Neutrophil (primary cell): Measurements from ENCODE around the gene COCH.

ENCODE experiments used
- H3K27ac ChIP-seq: fragments of 200-600 bp; sonication (generic); 2 replicates; pipeline ENCODE4 v1.5.1; 2016; ENCODE audit warnings: mild to moderate bottlenecking, moderate library complexity
- H3K27me3 ChIP-seq: fragments of 200-600 bp; sonication (generic); 2 replicates; pipeline ENCODE4 v1.6.0; 2016; ENCODE audit warnings: mild to moderate bottlenecking
- H3K36me3 ChIP-seq: fragments of 200-600 bp; sonication (generic); 2 replicates; pipeline ENCODE4 v1.5.1; 2017
- H3K4me1 ChIP-seq, 2 experiments: fragments of 200-600 bp in 1 of 2; sonication (generic) in 1 of 2; 1 replicate in 1 of 2; 2 replicates in 1 of 2; pipeline versions ENCODE4 v1.5.1 to v1.6.1; 2013 to 2016; ENCODE audit warnings: low read depth in 1 of 2, low read length in 1 of 2, mild to moderate bottlenecking in 1 of 2, moderate library complexity in 1 of 2; ENCODE audit not compliant: control insufficient read depth in 1 of 2, insufficient read depth in 1 of 2
- H3K4me3 ChIP-seq, 2 experiments: fragments of 200-600 bp in 1 of 2; sonication (generic) in 1 of 2; 1 replicate in 1 of 2; 2 replicates in 1 of 2; pipeline ENCODE4 v1.5.1; 2013 to 2016; ENCODE audit warnings: low read depth in 1 of 2, low read length in 1 of 2, mild to moderate bottlenecking in 1 of 2, moderate library complexity in 1 of 2
- H3K9me3 ChIP-seq: fragments of 200-600 bp; sonication (generic); 2 replicates; pipeline ENCODE4 v1.5.1; 2016
- TF ChIP-seq, protein P1 (sequence below): fragments of 200-600 bp; sonication (generic); IDR thresholded peaks from 2 replicates; pipeline ENCODE4 v1.5.1; 2016; ENCODE audit warnings: antibody characterized with exemption

Gene COCH

DNA sequence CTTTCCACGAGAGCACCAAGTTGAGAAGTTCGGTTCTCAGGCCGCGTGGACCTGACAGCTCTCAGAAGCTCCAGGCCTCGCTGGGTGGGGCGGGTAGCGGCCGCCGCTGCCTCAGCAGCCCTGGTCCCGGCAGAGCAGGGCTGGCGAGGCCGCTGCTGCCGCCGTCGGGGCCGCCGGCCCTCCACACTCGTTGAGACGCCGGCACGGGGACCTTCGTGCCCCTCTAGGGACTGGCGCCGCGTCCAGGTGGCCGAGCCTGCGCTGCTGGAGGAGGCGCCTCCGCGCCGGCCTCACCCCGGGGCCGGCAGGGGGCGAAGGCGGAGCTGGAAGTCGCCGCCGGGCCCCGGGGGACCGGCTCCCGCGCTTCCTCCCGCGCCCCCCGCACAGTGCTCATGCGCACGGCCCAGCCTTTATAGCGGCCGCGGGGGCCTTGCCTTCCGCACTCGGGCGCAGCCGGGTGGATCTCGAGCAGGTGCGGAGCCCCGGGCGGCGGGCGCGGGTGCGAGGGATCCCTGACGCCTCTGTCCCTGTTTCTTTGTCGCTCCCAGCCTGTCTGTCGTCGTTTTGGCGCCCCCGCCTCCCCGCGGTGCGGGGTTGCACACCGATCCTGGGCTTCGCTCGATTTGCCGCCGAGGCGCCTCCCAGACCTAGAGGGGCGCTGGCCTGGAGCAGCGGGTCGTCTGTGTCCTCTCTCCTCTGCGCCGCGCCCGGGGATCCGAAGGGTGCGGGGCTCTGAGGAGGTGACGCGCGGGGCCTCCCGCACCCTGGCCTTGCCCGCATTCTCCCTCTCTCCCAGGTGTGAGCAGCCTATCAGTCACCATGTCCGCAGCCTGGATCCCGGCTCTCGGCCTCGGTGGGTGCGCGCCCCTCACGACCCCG lies at the start of gene COCH:
TSS of gene COCH (plus strand) at position 440 of the 879 bp plus-strand sequence. CDS start at position 820, 380 bp downstream.
- H3K9me3 ChIP-seq: no peaks in the 10 kb centered on the region
- H3K4me1 ChIP-seq: peaks cover 12 to 21% of the 10 kb centered on the region in 2 experiments
- no peaks in the 10 kb centered on the region for H3K36me3 ChIP-seq
- TF ChIP-seq, protein P1, sequence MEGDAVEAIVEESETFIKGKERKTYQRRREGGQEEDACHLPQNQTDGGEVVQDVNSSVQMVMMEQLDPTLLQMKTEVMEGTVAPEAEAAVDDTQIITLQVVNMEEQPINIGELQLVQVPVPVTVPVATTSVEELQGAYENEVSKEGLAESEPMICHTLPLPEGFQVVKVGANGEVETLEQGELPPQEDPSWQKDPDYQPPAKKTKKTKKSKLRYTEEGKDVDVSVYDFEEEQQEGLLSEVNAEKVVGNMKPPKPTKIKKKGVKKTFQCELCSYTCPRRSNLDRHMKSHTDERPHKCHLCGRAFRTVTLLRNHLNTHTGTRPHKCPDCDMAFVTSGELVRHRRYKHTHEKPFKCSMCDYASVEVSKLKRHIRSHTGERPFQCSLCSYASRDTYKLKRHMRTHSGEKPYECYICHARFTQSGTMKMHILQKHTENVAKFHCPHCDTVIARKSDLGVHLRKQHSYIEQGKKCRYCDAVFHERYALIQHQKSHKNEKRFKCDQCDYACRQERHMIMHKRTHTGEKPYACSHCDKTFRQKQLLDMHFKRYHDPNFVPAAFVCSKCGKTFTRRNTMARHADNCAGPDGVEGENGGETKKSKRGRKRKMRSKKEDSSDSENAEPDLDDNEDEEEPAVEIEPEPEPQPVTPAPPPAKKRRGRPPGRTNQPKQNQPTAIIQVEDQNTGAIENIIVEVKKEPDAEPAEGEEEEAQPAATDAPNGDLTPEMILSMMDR: no peak
- H3K27me3 ChIP-seq: peaks cover 87% of the 10 kb centered on the region
- H3K27ac ChIP-seq: no peak within 1 kb of the TSS
- H3K4me3 ChIP-seq: peak within 1 kb of the TSS; percentile 47 to 59

DNA sequence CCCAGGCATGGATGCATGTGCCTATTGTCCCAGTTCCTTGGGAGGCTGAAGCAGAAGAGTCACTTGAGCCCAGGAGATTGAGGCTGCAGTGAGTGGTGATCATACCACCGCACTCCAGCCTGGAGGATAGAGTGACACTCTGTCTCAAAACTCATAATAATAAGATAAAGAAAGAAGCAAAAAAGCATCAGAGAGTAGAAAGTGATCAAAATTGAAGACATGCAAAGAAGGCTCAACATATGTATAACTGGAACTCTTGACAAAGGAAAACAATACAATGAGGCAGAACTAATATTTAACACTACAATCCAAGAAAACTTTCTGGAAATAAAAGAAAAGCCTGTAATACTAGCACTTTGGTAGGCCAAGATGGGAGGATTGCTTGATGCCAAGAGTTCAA lies 48.3 kb upstream of the COCH start:
- no peaks in the 10 kb centered on the region for H3K4me1 ChIP-seq
- no peak overlapping the region for H3K27ac ChIP-seq
- TF ChIP-seq, protein P1: no peak
- H3K4me3 ChIP-seq: no peak overlapping the region
- H3K36me3 ChIP-seq: no peaks in the 10 kb centered on the region
- no peaks in the 10 kb centered on the region for H3K9me3 ChIP-seq
- no peaks in the 10 kb centered on the region for H3K27me3 ChIP-seq

GRCh38 chr14:30829853-30830252 lies 44.5 kb upstream of the COCH start:
- H3K4me1 ChIP-seq: no peaks in the 10 kb centered on the region
- H3K36me3 ChIP-seq: no peaks in the 10 kb centered on the region
- no peak overlapping the region for H3K27ac ChIP-seq
- TF ChIP-seq, protein P1: no peak
- no peak overlapping the region for H3K4me3 ChIP-seq
- no peaks in the 10 kb centered on the region for H3K27me3 ChIP-seq
- no peaks in the 10 kb centered on the region for H3K9me3 ChIP-seq

DNA sequence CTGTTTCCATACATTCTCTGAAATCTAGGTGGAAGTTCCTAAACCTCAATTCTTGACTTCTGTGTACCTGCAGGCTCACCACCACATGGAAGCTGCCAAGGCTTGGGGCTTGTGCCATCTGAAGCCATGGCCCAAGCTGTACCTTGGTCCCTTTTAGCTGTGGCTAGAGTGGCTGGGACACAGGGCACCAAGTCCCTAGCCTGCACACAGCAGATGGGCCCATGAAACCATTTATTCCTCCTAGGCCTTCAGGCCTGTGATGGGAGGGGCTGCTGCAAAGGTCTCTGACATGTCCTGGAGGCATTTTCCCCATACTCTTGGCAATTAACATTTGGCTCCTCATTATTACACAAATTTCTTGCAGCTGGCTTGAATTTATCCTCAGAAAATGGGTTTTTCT lies 40.0 kb upstream of the COCH start:
- TF ChIP-seq, protein P1: no peak
- Histone ChIP-seq H3K4me3 (no peak overlapping the region), H3K9me3 (no peaks in the 10 kb centered on the region), H3K27me3 (no peaks in the 10 kb centered on the region), H3K36me3 (no peaks in the 10 kb centered on the region), H3K27ac (no peak overlapping the region), H3K4me1 (no peaks in the 10 kb centered on the region)

DNA sequence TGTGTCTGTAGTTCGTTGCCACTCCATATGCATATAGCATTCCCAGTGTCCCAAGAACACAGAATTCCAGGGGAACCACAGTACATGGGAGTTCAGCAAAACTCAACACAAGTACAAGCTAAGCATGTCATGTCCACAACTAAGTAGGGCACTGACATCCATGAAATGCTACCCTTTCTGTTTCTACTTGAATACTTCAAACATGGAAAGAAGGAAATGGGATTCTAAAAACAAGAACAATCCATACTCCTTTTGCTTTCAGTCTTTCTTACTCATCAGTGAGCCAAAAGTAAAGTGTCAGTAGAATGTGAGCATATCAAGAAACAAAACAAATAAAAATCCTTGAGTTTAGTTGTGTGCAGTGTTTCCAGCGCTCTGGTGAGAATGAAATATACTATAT lies 36.0 kb upstream of the COCH start:
- H3K4me3 ChIP-seq: no peak overlapping the region
- no peak overlapping the region for H3K27ac ChIP-seq
- no peaks in the 10 kb centered on the region for H3K9me3 ChIP-seq
- no peaks in the 10 kb centered on the region for H3K4me1 ChIP-seq
- TF ChIP-seq, protein P1: no peak
- H3K27me3 ChIP-seq: no peaks in the 10 kb centered on the region
- no peaks in the 10 kb centered on the region for H3K36me3 ChIP-seq
